Measurements from ENCODE around the gene MACROD2.

Gene MACROD2

DNA sequence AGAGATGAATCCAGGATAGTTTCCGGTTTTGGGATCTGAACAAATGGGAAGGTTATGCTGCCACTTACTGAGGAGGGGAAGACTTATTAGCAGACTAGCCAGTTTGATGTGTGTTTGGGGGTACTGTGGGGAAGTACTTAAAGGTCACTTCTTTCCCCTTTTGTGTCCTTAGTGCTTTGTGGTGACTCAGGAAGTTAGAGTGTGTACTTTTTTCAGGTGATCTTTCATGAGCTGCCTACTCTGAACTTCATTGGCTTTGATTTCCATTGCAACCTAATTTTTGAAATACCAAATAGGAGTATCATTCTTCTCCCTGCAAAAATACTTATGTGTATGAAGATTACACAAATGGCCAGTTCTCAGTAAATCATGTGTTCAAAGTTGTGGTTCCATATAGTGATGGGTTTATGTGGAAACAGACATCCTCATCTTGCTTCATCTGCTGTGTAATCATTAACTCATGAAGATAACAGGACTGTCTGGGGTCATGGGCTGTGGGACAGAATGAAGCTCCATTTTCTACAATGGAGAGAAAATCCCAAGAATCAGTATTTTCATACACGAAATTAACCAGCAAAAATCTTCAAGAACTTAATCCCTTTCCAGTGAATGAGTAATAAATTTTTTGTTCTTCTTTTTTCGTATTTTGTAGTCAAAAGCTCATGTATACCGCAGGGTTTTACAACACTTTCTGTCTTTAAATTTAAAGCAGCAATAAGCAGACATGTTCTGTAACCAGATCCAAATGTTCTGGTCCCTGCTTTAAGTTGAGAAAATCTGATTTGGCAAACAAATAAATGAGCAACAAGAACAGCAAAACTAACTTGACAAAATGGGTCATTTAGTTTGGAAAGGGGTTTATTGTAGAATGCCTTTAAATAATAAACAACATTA is 614.3 kb downstream of the MACROD2 start:
- no peak for DNase-seq (ENCODE audit: low read depth, low spot score)
- TF ChIP-seq YY1 (IDR thresholded peaks at IDR 0.05; ENCODE audit: insufficient read depth, insufficient read length): no peak
- no peak for TF ChIP-seq ZNF274 (IDR thresholded peaks at IDR 0.05; ENCODE audit: low read depth, low read length)
- TF ChIP-seq SUZ12 (IDR thresholded peaks at IDR 0.05; ENCODE audit: extremely low read depth, insufficient read depth, insufficient read length): no peak
- Histone ChIP-seq H3K4me1 (ENCODE audit: insufficient read depth, insufficient read length) (no peaks in the 10 kb centered on the region), H3K36me3 (ENCODE audit: insufficient read depth, insufficient read length, low read length) (no peaks in the 10 kb centered on the region), H3K4me3 (ENCODE audit: insufficient read length, low read depth) (no peak overlapping the region), H3K9ac (ENCODE audit: insufficient read length, low read depth) (no peak overlapping the region), H3K27me3 (ENCODE audit: insufficient read depth, insufficient read length) (no peaks in the 10 kb centered on the region), H3K9me3 (ENCODE audit: insufficient read depth, low read length) (no peaks in the 10 kb centered on the region)

DNA sequence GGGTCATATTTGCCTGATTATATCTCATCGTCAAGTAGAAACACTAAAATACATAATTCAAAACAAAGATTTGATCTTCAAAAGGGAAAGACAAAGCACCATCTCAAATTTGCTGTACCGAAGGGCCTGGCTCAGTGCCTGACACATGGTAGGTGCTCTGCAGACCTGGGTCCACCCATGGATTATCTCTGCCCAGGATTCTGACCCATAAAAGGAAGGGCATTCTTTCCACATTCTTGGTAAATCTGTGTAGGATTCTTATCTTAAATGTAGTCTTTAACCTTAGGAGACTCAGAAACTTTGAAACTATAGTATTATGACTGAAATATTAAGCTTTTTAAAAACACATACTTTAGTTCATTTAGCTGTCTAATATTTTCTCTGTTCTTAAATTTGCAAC is 616.2 kb downstream of the MACROD2 start:
- Histone ChIP-seq H3K27me3 (ENCODE audit: insufficient read depth, insufficient read length) (no peaks in the 10 kb centered on the region), H3K4me3 (ENCODE audit: insufficient read length, low read depth) (no peak overlapping the region), H3K4me1 (ENCODE audit: insufficient read depth, insufficient read length) (no peaks in the 10 kb centered on the region), H3K9me3 (ENCODE audit: insufficient read depth, low read length) (no peaks in the 10 kb centered on the region), H3K36me3 (ENCODE audit: insufficient read depth, insufficient read length, low read length) (no peaks in the 10 kb centered on the region), H3K9ac (ENCODE audit: insufficient read length, low read depth) (no peak overlapping the region)
- TF ChIP-seq SUZ12 (IDR thresholded peaks at IDR 0.05; ENCODE audit: extremely low read depth, insufficient read depth, insufficient read length): no peak
- TF ChIP-seq YY1 (IDR thresholded peaks at IDR 0.05; ENCODE audit: insufficient read depth, insufficient read length): no peak
- no peak for TF ChIP-seq ZNF274 (IDR thresholded peaks at IDR 0.05; ENCODE audit: low read depth, low read length)
- no peak for DNase-seq (ENCODE audit: low read depth, low spot score)

DNA sequence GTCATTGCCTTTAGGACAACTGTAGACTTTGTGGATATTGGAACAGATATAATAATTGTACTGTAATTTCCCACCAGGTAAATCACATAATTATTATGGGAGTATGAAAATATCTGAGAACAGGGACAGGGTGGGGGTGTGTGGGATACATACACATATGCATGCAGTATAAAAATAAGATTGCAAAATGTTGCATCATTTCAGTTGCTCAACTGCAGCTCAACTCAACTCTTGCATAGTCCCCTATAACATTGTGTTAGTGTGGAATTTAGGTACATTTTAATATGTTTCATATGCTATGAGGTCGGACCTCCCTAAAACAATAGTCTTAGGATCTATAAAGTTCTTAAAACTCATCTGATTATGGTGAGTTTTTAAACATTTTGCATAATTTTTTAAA is 617.1 kb downstream of the MACROD2 start:
- no peak for DNase-seq (ENCODE audit: low read depth, low spot score)
- no peaks in the 10 kb centered on the region for H3K4me1 ChIP-seq (ENCODE audit: insufficient read depth, insufficient read length)
- H3K9me3 ChIP-seq (ENCODE audit: insufficient read depth, low read length): no peaks in the 10 kb centered on the region
- H3K27me3 ChIP-seq (ENCODE audit: insufficient read depth, insufficient read length): no peaks in the 10 kb centered on the region
- no peak overlapping the region for H3K4me3 ChIP-seq (ENCODE audit: insufficient read length, low read depth)
- no peak for TF ChIP-seq SUZ12 (IDR thresholded peaks at IDR 0.05; ENCODE audit: extremely low read depth, insufficient read depth, insufficient read length)
- no peak for TF ChIP-seq YY1 (IDR thresholded peaks at IDR 0.05; ENCODE audit: insufficient read depth, insufficient read length)
- no peak for TF ChIP-seq ZNF274 (IDR thresholded peaks at IDR 0.05; ENCODE audit: low read depth, low read length)
- no peak overlapping the region for H3K9ac ChIP-seq (ENCODE audit: insufficient read length, low read depth)
- H3K36me3 ChIP-seq (ENCODE audit: insufficient read depth, insufficient read length, low read length): no peaks in the 10 kb centered on the region

DNA sequence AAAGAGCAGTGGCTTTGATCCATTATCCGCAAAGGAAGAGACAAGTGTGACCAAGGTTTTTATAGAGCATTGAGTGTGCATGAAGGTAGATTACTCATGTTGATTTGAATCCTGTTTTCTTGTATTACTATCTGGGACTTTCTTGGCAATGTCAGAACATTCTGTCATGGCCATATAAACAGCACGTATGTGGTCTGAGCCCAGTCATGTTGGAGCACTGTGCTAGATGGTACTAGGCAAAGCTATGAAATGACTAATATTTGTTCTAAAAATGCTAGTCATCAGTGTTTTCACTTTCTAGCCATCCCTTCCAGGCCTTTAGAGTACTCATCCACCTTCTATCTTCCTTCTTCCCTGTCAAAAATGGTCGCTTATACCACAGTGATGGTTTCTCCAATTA is 620.7 kb downstream of the MACROD2 start:
- TF ChIP-seq YY1 (IDR thresholded peaks at IDR 0.05; ENCODE audit: insufficient read depth, insufficient read length) (no peak), SUZ12 (IDR thresholded peaks at IDR 0.05; ENCODE audit: extremely low read depth, insufficient read depth, insufficient read length) (no peak), ZNF274 (IDR thresholded peaks at IDR 0.05; ENCODE audit: low read depth, low read length) (no peak)
- no peaks in the 10 kb centered on the region for H3K4me1 ChIP-seq (ENCODE audit: insufficient read depth, insufficient read length)
- H3K9me3 ChIP-seq (ENCODE audit: insufficient read depth, low read length): no peaks in the 10 kb centered on the region
- H3K9ac ChIP-seq (ENCODE audit: insufficient read length, low read depth): no peak overlapping the region
- H3K36me3 ChIP-seq (ENCODE audit: insufficient read depth, insufficient read length, low read length): no peaks in the 10 kb centered on the region
- H3K27me3 ChIP-seq (ENCODE audit: insufficient read depth, insufficient read length): no peaks in the 10 kb centered on the region
- DNase-seq (ENCODE audit: low read depth, low spot score): no peak
- H3K4me3 ChIP-seq (ENCODE audit: insufficient read length, low read depth): no peak overlapping the region

DNA sequence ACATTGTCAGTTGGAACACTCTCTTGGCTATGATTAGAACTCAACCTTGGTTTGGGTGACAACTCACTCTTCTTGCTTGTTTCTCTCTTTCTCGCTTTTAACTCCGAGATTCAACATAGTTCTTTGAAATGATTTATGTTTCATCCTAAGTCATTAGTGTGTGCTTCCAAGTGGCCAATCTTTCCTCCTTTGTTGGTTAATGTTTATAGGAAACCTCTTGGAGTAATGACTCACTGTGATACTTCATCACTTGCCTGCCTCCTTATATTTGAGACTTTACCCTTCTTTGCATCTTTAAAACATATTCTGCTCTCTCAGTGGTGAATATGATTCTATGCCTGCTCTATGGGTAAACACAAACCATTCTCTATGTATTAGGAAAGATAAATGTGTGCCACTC is 621.8 kb downstream of the MACROD2 start:
- TF ChIP-seq ZNF274 (IDR thresholded peaks at IDR 0.05; ENCODE audit: low read depth, low read length): no peak
- no peak for TF ChIP-seq SUZ12 (IDR thresholded peaks at IDR 0.05; ENCODE audit: extremely low read depth, insufficient read depth, insufficient read length)
- TF ChIP-seq YY1 (IDR thresholded peaks at IDR 0.05; ENCODE audit: insufficient read depth, insufficient read length): no peak
- no peaks in the 10 kb centered on the region for H3K27me3 ChIP-seq (ENCODE audit: insufficient read depth, insufficient read length)
- H3K4me1 ChIP-seq (ENCODE audit: insufficient read depth, insufficient read length): no peaks in the 10 kb centered on the region
- no peak overlapping the region for H3K4me3 ChIP-seq (ENCODE audit: insufficient read length, low read depth)
- H3K36me3 ChIP-seq (ENCODE audit: insufficient read depth, insufficient read length, low read length): no peaks in the 10 kb centered on the region
- no peaks in the 10 kb centered on the region for H3K9me3 ChIP-seq (ENCODE audit: insufficient read depth, low read length)
- DNase-seq (ENCODE audit: low read depth, low spot score): no peak
- H3K9ac ChIP-seq (ENCODE audit: insufficient read length, low read depth): no peak overlapping the region

DNA sequence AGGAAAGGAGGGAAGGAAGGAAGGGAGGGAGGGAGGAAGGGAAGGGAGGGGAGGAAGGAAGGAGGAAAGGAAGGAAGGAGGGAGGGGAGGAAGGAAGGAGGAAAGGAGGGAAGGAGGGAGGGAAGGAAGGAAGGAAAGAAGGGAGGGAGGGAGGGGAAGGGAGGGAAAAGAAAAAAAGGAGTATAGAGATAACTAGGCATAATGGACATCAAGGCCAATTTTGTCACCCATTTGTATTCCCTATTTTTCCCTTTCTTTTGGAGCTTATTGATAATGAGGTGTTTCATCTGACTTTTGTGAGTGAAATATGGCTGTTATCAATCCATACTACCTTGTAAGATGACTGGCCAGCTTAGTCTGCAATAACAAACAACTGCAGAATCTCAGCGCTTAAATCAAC is 624.1 kb downstream of the MACROD2 start:
- TF ChIP-seq ZNF274 (IDR thresholded peaks at IDR 0.05; ENCODE audit: low read depth, low read length) (no peak), SUZ12 (IDR thresholded peaks at IDR 0.05; ENCODE audit: extremely low read depth, insufficient read depth, insufficient read length) (no peak), YY1 (IDR thresholded peaks at IDR 0.05; ENCODE audit: insufficient read depth, insufficient read length) (no peak)
- Histone ChIP-seq H3K36me3 (ENCODE audit: insufficient read depth, insufficient read length, low read length) (no peaks in the 10 kb centered on the region), H3K9ac (ENCODE audit: insufficient read length, low read depth) (no peak overlapping the region)

DNA sequence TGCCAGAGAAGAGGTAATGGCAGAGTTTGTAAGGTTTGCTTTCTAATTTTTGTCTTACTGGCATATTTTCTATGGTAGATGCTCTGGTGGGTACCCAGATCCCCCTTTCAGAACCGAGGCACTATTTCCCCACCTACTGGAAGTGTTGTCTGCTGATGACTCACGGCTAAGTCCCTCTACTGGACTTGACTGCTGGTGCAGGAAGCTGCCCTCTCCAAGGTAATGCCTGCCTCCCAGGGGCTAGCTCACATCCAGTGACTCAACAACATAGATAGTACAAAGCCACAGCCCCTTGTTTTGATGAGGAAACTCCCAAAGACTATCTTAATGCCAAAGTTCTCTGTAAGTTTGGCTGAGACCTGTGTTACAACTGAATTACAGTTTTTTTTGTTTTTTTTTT is 627.5 kb downstream of the MACROD2 start:
- no peak overlapping the region for H3K4me3 ChIP-seq (ENCODE audit: insufficient read length, low read depth)
- no peak overlapping the region for H3K9ac ChIP-seq (ENCODE audit: insufficient read length, low read depth)
- peak; percentile 16 for DNase-seq (ENCODE audit: low read depth, low spot score)
- H3K27me3 ChIP-seq (ENCODE audit: insufficient read depth, insufficient read length): no peaks in the 10 kb centered on the region
- TF ChIP-seq ZNF274 (IDR thresholded peaks at IDR 0.05; ENCODE audit: low read depth, low read length) (no peak), SUZ12 (IDR thresholded peaks at IDR 0.05; ENCODE audit: extremely low read depth, insufficient read depth, insufficient read length) (no peak), YY1 (IDR thresholded peaks at IDR 0.05; ENCODE audit: insufficient read depth, insufficient read length) (no peak)
- no peaks in the 10 kb centered on the region for H3K9me3 ChIP-seq (ENCODE audit: insufficient read depth, low read length)
- no peaks in the 10 kb centered on the region for H3K36me3 ChIP-seq (ENCODE audit: insufficient read depth, insufficient read length, low read length)
- no peaks in the 10 kb centered on the region for H3K4me1 ChIP-seq (ENCODE audit: insufficient read depth, insufficient read length)

More for the DNA sequence above, 624.1 kb downstream of the MACROD2 start:
- H3K4me3 ChIP-seq (ENCODE audit: insufficient read length, low read depth): no peak overlapping the region
- H3K27me3 ChIP-seq (ENCODE audit: insufficient read depth, insufficient read length): no peaks in the 10 kb centered on the region
- no peak for DNase-seq (ENCODE audit: low read depth, low spot score)
- no peaks in the 10 kb centered on the region for H3K4me1 ChIP-seq (ENCODE audit: insufficient read depth, insufficient read length)
- no peaks in the 10 kb centered on the region for H3K9me3 ChIP-seq (ENCODE audit: insufficient read depth, low read length)
